OCI-LY1 (cell line): ENCODE results near the gene PRKCH.

Source experiments
- H2AFZ ChIP-seq: fragments of 200-600 bp; sonication (generic), shearing (Covaris generic); 2 replicates; pipeline ENCODE4 v1.6.0; 2014; ENCODE audit warnings: antibody characterized with exemption, mild to moderate bottlenecking, low read length
- H3F3A ChIP-seq: fragments of 200-600 bp; sonication (generic), shearing (Covaris generic); 2 replicates; pipeline ENCODE4 v1.6.0; 2014; ENCODE audit warnings: mild to moderate bottlenecking, antibody characterized with exemption, low read length, moderate library complexity; ENCODE audit not compliant: insufficient read depth
- H3K27ac ChIP-seq: fragments of 200-600 bp; sonication (generic); 2 replicates; pipeline ENCODE4 v1.5.1; 2014; ENCODE audit warnings: low read length, mixed run types, mild to moderate bottlenecking, low read depth; ENCODE audit not compliant: poor library complexity, severe bottlenecking
- H3K27me3 ChIP-seq: fragments of 200-600 bp; sonication (generic); 2 replicates; pipeline ENCODE4 v1.6.0; 2014; ENCODE audit warnings: antibody characterized with exemption, mild to moderate bottlenecking, low read length, moderate library complexity; ENCODE audit not compliant: insufficient read depth
- H3K36me3 ChIP-seq: fragments of 200-600 bp; sonication (generic); 2 replicates; pipeline ENCODE4 v1.6.1; 2014; ENCODE audit warnings: mild to moderate bottlenecking, antibody characterized with exemption, low read length, moderate library complexity, mixed read lengths; ENCODE audit not compliant: insufficient read depth
- H3K4me1 ChIP-seq: fragments of 200-600 bp; sonication (generic); 2 replicates; pipeline ENCODE4 v1.5.1; 2014; ENCODE audit warnings: mild to moderate bottlenecking, low read length, moderate library complexity; ENCODE audit not compliant: insufficient read depth, severe bottlenecking
- H3K4me2 ChIP-seq: fragments of 200-600 bp; sonication (generic), shearing (Covaris generic); 2 replicates; pipeline ENCODE4 v1.6.1; 2014; ENCODE audit warnings: low read length
- H3K4me3 ChIP-seq: fragments of 200-600 bp; sonication (generic); 2 replicates; pipeline ENCODE4 v1.5.1; 2014; ENCODE audit warnings: low read length, low read depth, mild to moderate bottlenecking, mixed read lengths; ENCODE audit not compliant: poor library complexity, severe bottlenecking
- H3K79me2 ChIP-seq: fragments of 200-600 bp; shearing (Covaris generic); 2 replicates; pipeline ENCODE4 v1.6.1; 2016; ENCODE audit warnings: mixed run types, low read length, mixed read lengths; ENCODE audit not compliant: insufficient read depth
- H3K9ac ChIP-seq: fragments of 200-600 bp; sonication (generic), shearing (Covaris generic); 2 replicates; pipeline ENCODE4 v1.6.1; 2014; ENCODE audit warnings: mild to moderate bottlenecking, low read length, mixed read lengths
- H3K9me2 ChIP-seq: fragments of 200-600 bp; sonication (generic), shearing (Covaris generic); 2 replicates; pipeline ENCODE4 v1.6.1; 2014; ENCODE audit warnings: low read depth, mild to moderate bottlenecking, low read length, mixed read lengths
- H3K9me3 ChIP-seq: fragments of 200-600 bp; shearing (Covaris generic); 2 replicates; pipeline ENCODE4 v1.6.1; 2014; ENCODE audit warnings: low read length, mixed read lengths
- H4K20me1 ChIP-seq: fragments of 200-600 bp; sonication (generic), shearing (Covaris generic); 2 replicates; pipeline ENCODE4 v1.6.0; 2016; ENCODE audit warnings: mild to moderate bottlenecking, low read length; ENCODE audit not compliant: insufficient read depth
- CTCF ChIP-seq: fragments of 200-600 bp; sonication (generic), shearing (Covaris generic); IDR thresholded peaks from 2 replicates; pipeline ENCODE4 v1.5.1; 2017; ENCODE audit warnings: mild to moderate bottlenecking, antibody characterized with exemption, low read length, moderate library complexity, mixed read lengths
- EZH2 ChIP-seq: fragments of 200-600 bp; sonication (generic), shearing (Covaris generic); IDR thresholded peaks from 2 replicates; pipeline ENCODE4 v1.8.0; 2017; ENCODE audit warnings: borderline replicate concordance, mixed run types, mild to moderate bottlenecking, antibody characterized with exemption, low read length, moderate library complexity, mixed read lengths

PRKCH gene

GRCh38 chr14:61569812-61570548 lies 248.6 kb downstream of the PRKCH start:
- Histone ChIP-seq H3K27ac (peak overlapping the region; percentile 89), H3K9ac (peak overlapping the region; percentile 48; the same call in 1 of the 2 replicates), H4K20me1 (no peaks in the 10 kb centered on the region), H3K4me1 (peaks cover 37% of the 10 kb centered on the region), H3K9me2 (no peaks in the 10 kb centered on the region), H2AFZ (no peak overlapping the region), H3F3A (no peaks in the 10 kb centered on the region), H3K4me3 (no peak overlapping the region), H3K4me2 (peak overlapping the region; percentile 68), H3K27me3 (no peaks in the 10 kb centered on the region), H3K9me3 (no peaks in the 10 kb centered on the region), H3K79me2 (no peaks in the 10 kb centered on the region), H3K36me3 (no peaks in the 10 kb centered on the region)
- TF ChIP-seq EZH2 (no peak), CTCF (no peak)

- Histone ChIP-seq H4K20me1 (no peaks in the 10 kb centered on the region), H3F3A (no peaks in the 10 kb centered on the region), H3K4me3 (no peak overlapping the region), H3K9me3 (no peaks in the 10 kb centered on the region), H3K4me1 (peaks cover 34% of the 10 kb centered on the region), H3K4me2 (no peak overlapping the region), H3K9ac (no peak overlapping the region), H2AFZ (no peak overlapping the region), H3K27me3 (no peaks in the 10 kb centered on the region), H3K36me3 (no peaks in the 10 kb centered on the region), H3K9me2 (no peaks in the 10 kb centered on the region), H3K27ac (no peak overlapping the region), H3K79me2 (no peaks in the 10 kb centered on the region)
- TF ChIP-seq EZH2: no peak
- TF ChIP-seq CTCF: no peak
Observed at GRCh38 chr14:61570549-61571290, 249.3 kb downstream of the PRKCH start.

GRCh38 chr14:61571917-61572316 lies 250.5 kb downstream of the PRKCH start:
- no peaks in the 10 kb centered on the region for H3F3A ChIP-seq
- no peak overlapping the region for H2AFZ ChIP-seq
- no peaks in the 10 kb centered on the region for H3K9me3 ChIP-seq
- H3K9me2 ChIP-seq: no peaks in the 10 kb centered on the region
- H3K4me2 ChIP-seq: no peak overlapping the region
- H3K4me1 ChIP-seq: peaks cover 34% of the 10 kb centered on the region
- H3K9ac ChIP-seq: no peak overlapping the region
- no peaks in the 10 kb centered on the region for H3K27me3 ChIP-seq
- H3K27ac ChIP-seq: no peak overlapping the region
- TF ChIP-seq CTCF: no peak
- no peak for TF ChIP-seq EZH2
- H3K4me3 ChIP-seq: no peak overlapping the region
- H3K36me3 ChIP-seq: no peaks in the 10 kb centered on the region
- no peaks in the 10 kb centered on the region for H3K79me2 ChIP-seq
- no peaks in the 10 kb centered on the region for H4K20me1 ChIP-seq
